PFSK-1 (cell line): Measurements from ENCODE around the gene SMIM5.

ENCODE experiments used
- POLR2AphosphoS5 ChIP-seq: IDR thresholded peaks from 2 replicates; pipeline ENCODE4 v1.6.1; 2012; ENCODE audit warnings: low read depth, mild to moderate bottlenecking, control low read depth, low read length, moderate library complexity
- SIN3A ChIP-seq: IDR thresholded peaks from 2 replicates; pipeline ENCODE4 v1.6.1; 2012; ENCODE audit warnings: mild to moderate bottlenecking, low read length, moderate library complexity, borderline replicate concordance; ENCODE audit not compliant: insufficient read depth

- TF ChIP-seq POLR2AphosphoS5 (no peak), SIN3A (no peak)
Measured at GRCh38 chr17:75683583-75683982, 50.3 kb downstream of the SMIM5 start.
